Measurements from ENCODE around the gene SLC27A3. TPM values are rescaled to one million over a fixed set of nuclear protein-coding genes. Genes with fewer than 3 reads are reported as not detected.

Gene SLC27A3
- total RNA-seq, 4 donors from 2014 or later: 18.8 to 30.7 (median 21.6) TPM

DNA sequence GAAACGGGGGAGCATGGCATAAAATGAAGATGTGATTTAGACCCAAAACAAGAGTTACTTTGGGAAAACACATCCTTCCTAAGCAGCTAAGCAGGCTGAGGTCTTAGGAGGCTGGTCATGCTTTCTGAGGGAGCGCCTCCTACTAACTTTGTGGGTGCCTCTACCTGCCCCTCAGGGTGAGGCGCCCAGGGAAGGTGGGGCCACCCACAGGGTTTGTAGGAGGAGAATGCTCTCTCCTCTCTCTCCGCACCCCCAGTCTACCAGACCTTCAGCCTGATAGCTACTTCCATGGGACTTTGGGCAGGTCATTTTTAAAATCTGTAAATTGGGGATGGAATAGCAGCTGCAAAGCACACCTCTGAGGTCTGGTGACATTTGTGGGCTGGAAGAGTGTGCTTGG is 23.8 kb downstream of the SLC27A3 start:
- H3K27ac ChIP-seq: no peak overlapping the region
- no peak for ATAC-seq
- H3K9me3 ChIP-seq: no peaks in the 10 kb centered on the region
- 33 to 68% methylated on average over 1 to 2 of the region's 4 CpGs for WGBS, 2 donors (ENCODE audit: low coverage in 1 of 2)
- H3K4me3 ChIP-seq: no peak overlapping the region
- H3K36me3 ChIP-seq: peaks cover 0 to 20% of the 10 kb centered on the region in 2 donors
- H3K4me1 ChIP-seq: peaks cover 0 to 13% (median 0%) of the 10 kb centered on the region in 3 donors
- H3K27me3 ChIP-seq: no peaks in the 10 kb centered on the region
- TF ChIP-seq CTCF (IDR thresholded peaks at IDR 0.05) (no peak), POLR2AphosphoS5 (IDR thresholded peaks at IDR 0.05) (no peak), POLR2A (IDR thresholded peaks at IDR 0.05) (no peak), EP300 (IDR thresholded peaks at IDR 0.05) (no peak)

- Histone ChIP-seq H3K4me3 (no peak overlapping the region), H3K36me3 (peaks cover 0 to 20% of the 10 kb centered on the region in 2 donors), H3K4me1 (peaks cover 0 to 17% (median 0%) of the 10 kb centered on the region in 3 donors), H3K27ac (no peak overlapping the region), H3K27me3 (no peaks in the 10 kb centered on the region), H3K9me3 (no peaks in the 10 kb centered on the region)
- TF ChIP-seq CTCF (IDR thresholded peaks at IDR 0.05) (no peak), EP300 (IDR thresholded peaks at IDR 0.05) (no peak), POLR2A (IDR thresholded peaks at IDR 0.05) (no peak), POLR2AphosphoS5 (IDR thresholded peaks at IDR 0.05) (no peak)
- 84 to 86% methylated on average over 2 to 6 of the region's 27 CpGs for WGBS, 2 donors (ENCODE audit: low coverage in 1 of 2)
- no peak for ATAC-seq
Observed at GRCh38 chr1:153799566-153800465, 24.6 kb downstream of the SLC27A3 start.

DNA sequence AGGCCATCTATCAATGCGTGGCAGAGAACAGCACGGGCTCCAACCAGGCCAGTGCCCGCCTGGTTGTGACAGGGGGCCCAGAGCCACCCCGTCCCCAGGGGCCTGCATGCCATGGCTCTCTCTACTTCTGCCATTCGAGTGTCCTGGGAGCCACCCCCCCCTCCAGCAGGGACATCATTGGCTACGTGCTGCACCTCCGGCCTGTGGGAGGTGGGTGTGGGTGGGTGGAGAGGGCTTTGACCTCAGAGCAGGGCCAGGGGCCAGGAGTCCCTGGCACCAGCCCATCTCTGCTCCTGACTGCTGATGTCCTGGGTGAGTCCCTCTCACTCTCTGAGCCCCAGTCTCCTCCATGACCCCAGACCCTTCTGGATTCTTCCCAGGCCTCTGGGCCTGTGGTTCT is 25.3 kb downstream of the SLC27A3 start:
- H3K4me1 ChIP-seq: peaks cover 0 to 22% (median 0%) of the 10 kb centered on the region in 3 donors
- no peaks in the 10 kb centered on the region for H3K9me3 ChIP-seq
- no peak overlapping the region for H3K4me3 ChIP-seq
- H3K27ac ChIP-seq: no peak overlapping the region
- peaks cover 0 to 20% of the 10 kb centered on the region in 2 donors for H3K36me3 ChIP-seq
- no peak for TF ChIP-seq CTCF (IDR thresholded peaks at IDR 0.05)
- TF ChIP-seq EP300 (IDR thresholded peaks at IDR 0.05): no peak
- no peak for TF ChIP-seq POLR2AphosphoS5 (IDR thresholded peaks at IDR 0.05)
- TF ChIP-seq POLR2A (IDR thresholded peaks at IDR 0.05): no peak
- WGBS, 2 donors (ENCODE audit: low coverage in 1 of 2): no CpG with 5 or more reads among the region's 7 CpGs
- H3K27me3 ChIP-seq: no peaks in the 10 kb centered on the region
- ATAC-seq: no peak

DNA sequence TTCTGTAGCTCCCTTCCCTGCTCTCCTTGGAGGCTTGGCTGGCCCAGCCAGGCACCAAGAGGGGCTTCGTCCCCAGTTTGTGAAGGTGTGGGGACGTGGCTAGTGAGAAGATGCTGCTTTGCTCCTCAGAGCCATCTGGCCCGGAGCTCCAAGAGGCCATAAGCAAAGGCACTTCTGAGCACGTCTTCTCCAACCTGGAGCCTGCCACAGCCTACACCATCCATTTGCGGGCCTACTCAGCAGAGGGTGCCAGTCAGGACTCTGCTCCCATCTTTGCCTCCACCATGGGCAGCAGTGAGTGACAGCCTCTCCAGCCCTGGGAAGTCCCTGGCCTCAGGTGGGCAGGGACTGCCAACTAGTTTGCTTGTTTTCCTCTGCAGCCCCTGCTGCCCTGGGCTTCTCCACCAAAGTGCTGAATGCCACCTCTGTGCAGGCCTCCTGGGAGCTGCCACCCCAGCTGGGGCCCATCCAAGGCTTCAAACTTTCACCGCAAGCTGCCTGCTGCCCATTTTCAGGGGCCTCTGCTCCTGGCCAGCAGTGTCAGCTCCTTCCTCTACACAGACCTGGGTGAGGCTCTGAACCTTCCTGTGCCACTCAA is 25.9 kb downstream of the SLC27A3 start:
- peaks cover 0 to 20% of the 10 kb centered on the region in 2 donors for H3K36me3 ChIP-seq
- H3K9me3 ChIP-seq: no peaks in the 10 kb centered on the region
- H3K27me3 ChIP-seq: no peaks in the 10 kb centered on the region
- H3K27ac ChIP-seq: peak overlapping the region in 1 of 4 donors; percentile 12
- H3K4me3 ChIP-seq: no peak overlapping the region
- 100% methylated on average over 1 of the region's 6 CpGs; no CpG with 5 or more reads in 1 of the 2 donors for WGBS, 2 donors (ENCODE audit: low coverage in 1 of 2)
- TF ChIP-seq POLR2AphosphoS5 (IDR thresholded peaks at IDR 0.05) (no peak), EP300 (IDR thresholded peaks at IDR 0.05) (no peak), POLR2A (IDR thresholded peaks at IDR 0.05) (no peak), CTCF (IDR thresholded peaks at IDR 0.05) (no peak)
- no peak for ATAC-seq
- H3K4me1 ChIP-seq: peaks cover 0 to 28% (median 0%) of the 10 kb centered on the region in 3 donors

Measured in gastroesophageal sphincter (tissue), 4 donors.